Endodermal cell (in vitro differentiated cells): ENCODE results near the gene CAPN10. TPM values are rescaled to one million over a fixed set of nuclear protein-coding genes. Genes with fewer than 3 reads are reported as not detected.
A peak's percentile ranks its signal among the peaks of the same experiment; 100 is the strongest.
"Not testable (repeated sequence)": the region's sequence is repeated elsewhere in the genome, so short reads cannot be mapped to it uniquely, and the experiment has no call there.

Experiments used
- DNase-seq: peaks from one replicate; pipeline ENCODE4 v3.0.0-alpha.2; 2017
- H3K27ac ChIP-seq: 2 replicates; pipeline ENCODE4 v1.5.1; 2013; ENCODE audit warnings: mild to moderate bottlenecking, low read depth, low read length, moderate library complexity
- H3K27me3 ChIP-seq: 2 replicates; pipeline ENCODE4 v1.6.1; 2013; ENCODE audit warnings: mild to moderate bottlenecking, low read length, moderate library complexity; ENCODE audit not compliant: insufficient read depth, control insufficient read depth, poor library complexity, severe bottlenecking
- H3K36me3 ChIP-seq: 2 replicates; pipeline ENCODE4 v1.7.0; 2013; ENCODE audit warnings: mild to moderate bottlenecking, low read length, moderate library complexity; ENCODE audit not compliant: control insufficient read depth, insufficient read depth
- H3K4me1 ChIP-seq: one replicate; pipeline ENCODE4 v1.7.0; 2013; ENCODE audit warnings: low read length; ENCODE audit not compliant: control insufficient read depth, insufficient read depth
- H3K4me3 ChIP-seq: 2 replicates; pipeline ENCODE4 v1.5.1; 2013; ENCODE audit warnings: mild to moderate bottlenecking, low read length, moderate library complexity
- H3K9ac ChIP-seq: 2 replicates; pipeline ENCODE4 v1.6.1; 2013; ENCODE audit warnings: mild to moderate bottlenecking, low read length, moderate library complexity; ENCODE audit not compliant: poor library complexity, severe bottlenecking; ENCODE audit errors: extremely low read depth
- H3K9me3 ChIP-seq: 2 replicates; pipeline ENCODE4 v1.6.1; 2013; ENCODE audit warnings: mild to moderate bottlenecking, low read length, moderate library complexity; ENCODE audit not compliant: control insufficient read depth
- H3K27ac Mint-ChIP-seq: 2 replicates; pipeline ENCODE4 v1.8.0; 2020; ENCODE audit warnings: mixed read lengths
- H3K27me3 Mint-ChIP-seq: 2 replicates; pipeline ENCODE4 v1.8.0; 2021; ENCODE audit warnings: mild to moderate bottlenecking, mixed read lengths; ENCODE audit not compliant: insufficient read depth
- H3K36me3 Mint-ChIP-seq: 2 replicates; pipeline ENCODE4 v1.8.0; 2020; ENCODE audit warnings: low read depth, mixed read lengths
- H3K4me1 Mint-ChIP-seq: 2 replicates; pipeline ENCODE4 v1.8.0; 2020; ENCODE audit warnings: mixed read lengths
- H3K4me3 Mint-ChIP-seq: 2 replicates; pipeline ENCODE4 v1.8.0; 2020; ENCODE audit warnings: mild to moderate bottlenecking, moderate library complexity, mixed read lengths
- H3K9me3 Mint-ChIP-seq: 2 replicates; pipeline ENCODE4 v1.8.0; 2020; ENCODE audit warnings: mild to moderate bottlenecking, mixed read lengths
- CTCF ChIP-seq: fragments of 200-600 bp; sonication (generic); conservative IDR thresholded peaks from 2 replicates; pipeline ENCODE4 v1.5.0; 2021; ENCODE audit warnings: antibody characterized with exemption, mild to moderate bottlenecking
- WGBS, 2 experiments: methylation state at CpG; one replicate each; pipeline versions ENCODE4 v1.1.5 to v1.1.7; 2013; ENCODE audit warnings: missing lambda C conversion rate in 2 of 2, mixed read lengths in 1 of 2; ENCODE audit not compliant: insufficient coverage in 1 of 2, insufficient read length in 1 of 2; 5-methylcytosine and 5-hydroxymethylcytosine counted together
- total RNA-seq, 2 donors: library from RNA; stranded (reverse); fragmentation: NEBNext Ultra II Directional in 1 of 2; extraction: Animal tissue kit (Norgen Biotek cat#: 25700) in 1 of 2; gene quantifications; 2 replicates in 1 of 2; 3 replicates in 1 of 2; pipeline ENCODE4 v1.2.1, GENCODE V29; 2021

The CAPN10 gene
- total RNA-seq, 2 donors from 2014 or later = 58.9 to 61.9 TPM

GRCh38 chr2:240616860-240617666 is 30.5 kb downstream of the CAPN10 start:
- WGBS, 2 experiments = 78 to 100% methylated on average over 1 to 5 of the region's 5 CpGs
- H3K4me1 ChIP-seq, H3K27me3 Mint-ChIP-seq, H3K27ac ChIP-seq, H3K27ac Mint-ChIP-seq, H3K9ac ChIP-seq, H3K36me3 Mint-ChIP-seq, H3K36me3 ChIP-seq, H3K4me3 Mint-ChIP-seq, H3K4me1 Mint-ChIP-seq, H3K27me3 ChIP-seq: not testable (repeated sequence)
- DNase-seq = peak; percentile 2
- H3K9me3 Mint-ChIP-seq = peaks cover 39% of the 10 kb centered on the region
- peak; percentile 48 for TF ChIP-seq CTCF
- Histone ChIP-seq H3K4me3 (peak overlapping the region; percentile 15), H3K9me3 (peaks cover 37% of the 10 kb centered on the region)

- H3K4me1 Mint-ChIP-seq = no peaks in the 10 kb centered on the region
- H3K36me3 Mint-ChIP-seq = peaks cover 2% of the 10 kb centered on the region
- Histone ChIP-seq H3K9ac (no peak overlapping the region), H3K9me3 (peaks cover 37% of the 10 kb centered on the region), H3K27ac (no peak overlapping the region), H3K4me1 (no peaks in the 10 kb centered on the region), H3K27me3 (no peaks in the 10 kb centered on the region), H3K4me3 (no peak overlapping the region), H3K36me3 (no peaks in the 10 kb centered on the region)
- no peak for TF ChIP-seq CTCF
- H3K27me3 Mint-ChIP-seq = peaks cover 3% of the 10 kb centered on the region
- peak; percentile 1 for DNase-seq
- H3K9me3 Mint-ChIP-seq = peaks cover 39% of the 10 kb centered on the region
- no peak overlapping the region for H3K27ac Mint-ChIP-seq
- no peak overlapping the region for H3K4me3 Mint-ChIP-seq
- 80 to 89% methylated on average over 5 to 6 of the region's 6 CpGs for WGBS, 2 experiments
Observed at GRCh38 chr2:240618776-240619175, 32.2 kb downstream of the CAPN10 start.

- H3K9me3 ChIP-seq = peaks cover 37% of the 10 kb centered on the region
- Mint-ChIP-seq H3K36me3 (peaks cover 2% of the 10 kb centered on the region), H3K9me3 (peaks cover 39% of the 10 kb centered on the region), H3K4me1 (no peaks in the 10 kb centered on the region), H3K4me3 (no peak overlapping the region), H3K27ac (no peak overlapping the region), H3K27me3 (peaks cover 3% of the 10 kb centered on the region)
- WGBS, 2 experiments = 87 to 89% methylated on average over 7 to 19 of the region's 19 CpGs
- H3K27ac ChIP-seq = no peak overlapping the region
- no peaks in the 10 kb centered on the region for H3K36me3 ChIP-seq
- peak; percentile 22 for DNase-seq
- no peak for TF ChIP-seq CTCF
- H3K9ac ChIP-seq = no peak overlapping the region
- H3K27me3 ChIP-seq = no peaks in the 10 kb centered on the region
- no peaks in the 10 kb centered on the region for H3K4me1 ChIP-seq
- no peak overlapping the region for H3K4me3 ChIP-seq
Observed at GRCh38 chr2:240619506-240620148, 33.1 kb downstream of the CAPN10 start.
